Keratinocyte (primary cell): ENCODE results near the gene MAGI2. TPM values are rescaled to one million over a fixed set of nuclear protein-coding genes. Genes with fewer than 3 reads are reported as not detected.

Experiments
- DNase-seq: peaks from one replicate; pipeline ENCODE4 v3.0.0-alpha.2; 2011; ENCODE audit warnings: low read depth, missing footprints, low spot score
- FAIRE-seq: peaks from 2 replicates; lab custom pipeline; 2011; peaks lifted over from hg19 to GRCh38; lab: Jason Lieb, UNC
- H2AFZ ChIP-seq: 2 replicates; pipeline ENCODE4 v1.6.0; 2012; ENCODE audit warnings: low read length, control low read depth, inconsistent platforms; ENCODE audit not compliant: control insufficient read depth
- H3K27ac ChIP-seq: 2 replicates; pipeline ENCODE4 v1.5.1; 2011; ENCODE audit warnings: low read length; ENCODE audit not compliant: control insufficient read depth, insufficient read depth
- H3K27me3 ChIP-seq: 3 replicates; pipeline ENCODE4 v1.6.0; 2011; ENCODE audit warnings: low read length; ENCODE audit not compliant: control insufficient read depth, insufficient read depth; ENCODE audit errors: extremely low read depth
- H3K36me3 ChIP-seq, 2 experiments: 2 replicates in 1 of 2; 3 replicates in 1 of 2; pipeline ENCODE4 v1.5.1; 2011; ENCODE audit warnings: low read length in 2 of 2, mild to moderate bottlenecking in 1 of 2; ENCODE audit not compliant: control insufficient read depth in 2 of 2, insufficient read depth in 2 of 2; ENCODE audit errors: extremely low read depth in 1 of 2
- H3K4me1 ChIP-seq: 3 replicates; pipeline ENCODE4 v1.5.1; 2011; ENCODE audit warnings: low read length; ENCODE audit not compliant: control insufficient read depth, insufficient read depth; ENCODE audit errors: extremely low read depth
- H3K4me2 ChIP-seq: 3 replicates; pipeline ENCODE4 v1.6.0; 2011; ENCODE audit warnings: low read depth, low read length; ENCODE audit not compliant: control insufficient read depth, insufficient read depth; ENCODE audit errors: extremely low read depth
- H3K4me3 ChIP-seq, 3 experiments: fragments of 200-600 bp in 1 of 3; sonication (generic) in 1 of 3; 2 replicates in 2 of 3; 3 replicates in 1 of 3; pipeline ENCODE4 v1.5.1; 2011 to 2016; ENCODE audit warnings: low read length in 3 of 3, mild to moderate bottlenecking in 3 of 3, control low read depth in 2 of 3, inconsistent platforms in 1 of 3, low read depth in 1 of 3, mixed read lengths in 1 of 3, mixed run types in 1 of 3, moderate library complexity in 1 of 3; ENCODE audit not compliant: control insufficient read depth in 2 of 3, insufficient read depth in 2 of 3; ENCODE audit errors: extremely low read depth in 1 of 3
- H3K79me2 ChIP-seq: 2 replicates; pipeline ENCODE4 v1.6.0; 2012; ENCODE audit warnings: low read length; ENCODE audit not compliant: control insufficient read depth, insufficient read depth
- H3K9ac ChIP-seq: 3 replicates; pipeline ENCODE4 v1.6.0; 2011; ENCODE audit warnings: low read length; ENCODE audit not compliant: control insufficient read depth, insufficient read depth; ENCODE audit errors: extremely low read depth
- H3K9me1 ChIP-seq: 3 replicates; pipeline ENCODE4 v1.6.0; 2011; ENCODE audit warnings: low read length; ENCODE audit not compliant: control insufficient read depth, insufficient read depth; ENCODE audit errors: extremely low read depth
- H3K9me3 ChIP-seq: 2 replicates; pipeline ENCODE4 v1.5.1; 2012; ENCODE audit warnings: low read depth, low read length; ENCODE audit not compliant: control insufficient read depth
- H4K20me1 ChIP-seq: 3 replicates; pipeline ENCODE4 v1.6.0; 2011; ENCODE audit warnings: low read length; ENCODE audit not compliant: control insufficient read depth, insufficient read depth; ENCODE audit errors: extremely low read depth
- CTCF ChIP-seq, 3 experiments: IDR thresholded peaks in 1 of 3; conservative IDR thresholded peaks in 1 of 3; optimal IDR thresholded peaks in 1 of 3; 2 replicates in 2 of 3; 3 replicates in 1 of 3; pipeline versions ENCODE3 to v1.5.1; 2011; ENCODE audit warnings: low read length in 3 of 3, mild to moderate bottlenecking in 3 of 3, moderate library complexity in 2 of 3, control low read depth in 1 of 3, inconsistent platforms in 1 of 3; ENCODE audit not compliant: insufficient read depth in 2 of 3; ENCODE audit errors: extremely low read depth in 1 of 3
- EZH2 ChIP-seq: IDR thresholded peaks from one replicate; pipeline ENCODE4 v1.6.1; 2012; ENCODE audit warnings: inconsistent platforms, mild to moderate bottlenecking, low read length, moderate library complexity
- dilution Hi-C: fragments of 300-500 bp; cut with MboI; formaldehyde crosslinking; loops from one replicate; pipeline ENCODE4 v1.7.0; 2020; ENCODE audit warnings: low sequenced_read_pairs; ENCODE audit not compliant: extremely low pct_ligation_motif_present
- polyA plus RNA-seq, 5 experiments: library from polyadenylated mRNA; depleted of rRNA in 3 of 5; stranded (reverse) in 3 of 5; stranded (forward) in 1 of 5; unstranded in 1 of 5; fragments of >200 nt; gene quantifications; 1 replicate in 1 of 5; 2 replicates in 3 of 5; 3 replicates in 1 of 5; pipeline versions ENCODE4 v1.2.1 to v1.2.3, GENCODE V29; 2011 to 2012; ENCODE audit warnings: missing spikeins in 2 of 5, low read depth in 1 of 5, low replicate concordance in 1 of 5

The MAGI2 gene
- polyA plus RNA-seq, 1 donor (not counting 4 experiments of a cell fraction or from before 2014, with no cell fraction given), result 0.07 TPM

- Histone ChIP-seq H3K9ac (no peak overlapping the region), H3K79me2 (no peaks in the 10 kb centered on the region), H3K4me2 (no peak overlapping the region), H2AFZ (no peak overlapping the region), H3K4me3 (no peak overlapping the region), H3K9me1 (no peaks in the 10 kb centered on the region), H3K9me3 (no peaks in the 10 kb centered on the region), H3K27me3 (no peaks in the 10 kb centered on the region), H3K36me3 (no peaks in the 10 kb centered on the region), H3K27ac (no peak overlapping the region), H3K4me1 (no peaks in the 10 kb centered on the region), H4K20me1 (no peaks in the 10 kb centered on the region)
- DNase-seq (no peak), FAIRE-seq (no peak)
- dilution Hi-C loops, result no loop called here
- TF ChIP-seq EZH2 (no peak), CTCF (optimal IDR thresholded peaks at IDR 0.05 in 1 of 3, IDR thresholded peaks at IDR 0.05 in 1 of 3, conservative IDR thresholded peaks at IDR 0.05 in 1 of 3; ENCODE audit: extremely low read depth in 1 of 3, insufficient read depth in 2 of 3, low read length in 3 of 3) (no peak)
Observed at GRCh38 chr7:78688376-78688775, 765.1 kb downstream of the MAGI2 start.

DNA sequence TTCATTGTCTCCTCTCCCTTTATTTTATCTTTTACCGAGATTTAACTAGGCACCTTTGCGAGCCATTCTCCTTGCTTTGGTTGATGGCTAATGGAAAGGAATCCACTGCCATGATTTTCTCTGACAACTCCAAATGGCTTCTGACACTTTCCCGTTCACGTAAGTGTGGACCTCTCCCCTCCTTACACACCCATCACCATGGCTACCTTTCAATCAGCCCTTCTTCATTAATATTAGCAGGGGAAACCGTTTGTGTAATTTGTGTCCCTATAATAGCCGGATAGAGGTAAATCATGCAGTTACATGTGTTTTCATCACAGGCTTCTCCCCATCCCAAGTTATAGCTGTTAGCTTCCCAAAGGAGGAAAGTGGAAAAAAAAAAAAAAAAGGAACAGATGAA lies 767.3 kb downstream of the MAGI2 start:
- no peaks in the 10 kb centered on the region for H3K9me1 ChIP-seq
- no peak overlapping the region for H2AFZ ChIP-seq
- H3K27ac ChIP-seq, result no peak overlapping the region
- TF ChIP-seq EZH2 (no peak), CTCF (optimal IDR thresholded peaks at IDR 0.05 in 1 of 3, IDR thresholded peaks at IDR 0.05 in 1 of 3, conservative IDR thresholded peaks at IDR 0.05 in 1 of 3; ENCODE audit: extremely low read depth in 1 of 3, insufficient read depth in 2 of 3, low read length in 3 of 3) (no peak)
- no peak overlapping the region for H3K9ac ChIP-seq
- no peaks in the 10 kb centered on the region for H3K79me2 ChIP-seq
- H3K9me3 ChIP-seq, result no peaks in the 10 kb centered on the region
- dilution Hi-C loops, result no loop called here
- H3K27me3 ChIP-seq, result no peaks in the 10 kb centered on the region
- DNase-seq (no peak), FAIRE-seq (no peak)
- H3K4me1 ChIP-seq, result no peaks in the 10 kb centered on the region
- no peaks in the 10 kb centered on the region for H4K20me1 ChIP-seq
- no peak overlapping the region for H3K4me2 ChIP-seq
- no peaks in the 10 kb centered on the region for H3K36me3 ChIP-seq
- no peak overlapping the region for H3K4me3 ChIP-seq
